ENCODE data around the gene SLC37A4.
"Not testable (repeated sequence)": the region's sequence is repeated elsewhere in the genome, so short reads cannot be mapped to it uniquely, and the experiment has no call there.

Gene SLC37A4

DNA sequence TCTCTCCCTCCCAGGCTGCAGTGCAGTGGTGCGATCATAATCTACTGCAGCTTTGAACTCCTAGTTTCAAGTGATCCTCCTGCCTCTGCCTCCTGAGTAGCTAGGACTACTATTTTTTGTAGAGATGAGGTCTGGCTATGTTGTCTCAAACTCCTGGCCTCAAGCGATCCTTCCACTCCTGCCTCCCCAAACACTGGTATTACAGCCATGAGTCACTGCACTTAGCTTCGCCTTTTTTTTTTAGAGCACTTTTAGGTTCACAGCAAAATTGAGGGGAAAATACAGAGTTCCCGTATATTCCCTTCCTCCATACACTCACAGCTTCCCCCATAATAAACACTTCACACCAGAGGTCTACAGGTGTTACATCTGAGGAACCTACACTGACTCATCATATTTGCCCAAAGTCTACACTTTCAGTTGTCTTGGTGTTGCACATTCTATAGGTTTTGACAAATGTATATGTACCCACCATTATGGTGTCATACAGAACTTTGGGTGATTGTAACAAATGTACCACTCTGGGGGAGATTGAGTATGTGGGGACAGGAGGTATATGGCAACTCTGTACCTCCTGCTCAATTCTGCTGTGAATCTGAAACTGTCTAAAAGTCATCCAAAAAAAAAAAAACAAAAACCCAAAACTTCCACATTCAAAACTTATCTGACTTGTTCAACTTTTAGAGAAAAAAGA is 11.3 kb upstream of the SLC37A4 start:
- DNase-seq (ENCODE audit: low read depth) = no peak

DNA sequence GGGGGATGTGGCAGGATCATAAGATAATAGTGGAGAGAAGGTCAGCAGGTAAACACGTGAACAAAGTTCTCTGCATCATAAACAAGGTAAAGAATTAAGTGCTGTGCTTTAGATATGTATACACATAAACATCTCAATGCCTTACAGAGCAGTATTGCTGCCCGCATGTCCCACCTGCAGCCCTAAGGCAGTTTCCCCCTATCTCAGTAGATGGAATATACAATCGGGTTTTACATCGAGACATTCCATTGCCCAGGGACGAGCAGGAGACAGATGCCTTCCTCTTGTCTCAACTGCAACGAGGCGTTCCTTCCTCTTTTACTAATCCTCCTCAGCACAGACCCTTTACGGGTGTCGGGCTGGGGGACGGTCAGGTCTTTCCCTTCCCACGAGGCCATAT is 8.8 kb upstream of the SLC37A4 start:
- not testable (repeated sequence) for DNase-seq (ENCODE audit: low read depth)

DNA sequence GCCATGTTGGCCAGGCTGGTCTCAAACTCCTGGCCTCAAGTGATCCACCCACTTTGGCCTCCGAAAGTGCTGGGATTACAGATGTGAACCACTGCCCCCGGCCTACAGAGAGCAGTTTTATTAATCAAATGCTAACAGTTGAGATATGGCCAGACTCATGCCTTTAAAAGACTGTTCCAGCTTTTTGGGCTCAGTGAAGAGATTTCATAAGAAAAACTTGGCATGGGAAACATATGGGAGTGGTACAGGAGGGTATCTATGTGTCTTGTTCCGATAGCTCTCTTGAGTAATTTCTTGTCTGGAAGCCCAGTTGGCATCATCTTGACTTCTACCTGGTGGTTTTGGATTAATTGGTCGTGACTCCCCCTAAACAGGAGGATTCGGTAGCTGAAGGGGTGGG is 8.2 kb upstream of the SLC37A4 start:
- no peak for DNase-seq (ENCODE audit: low read depth)

DNA sequence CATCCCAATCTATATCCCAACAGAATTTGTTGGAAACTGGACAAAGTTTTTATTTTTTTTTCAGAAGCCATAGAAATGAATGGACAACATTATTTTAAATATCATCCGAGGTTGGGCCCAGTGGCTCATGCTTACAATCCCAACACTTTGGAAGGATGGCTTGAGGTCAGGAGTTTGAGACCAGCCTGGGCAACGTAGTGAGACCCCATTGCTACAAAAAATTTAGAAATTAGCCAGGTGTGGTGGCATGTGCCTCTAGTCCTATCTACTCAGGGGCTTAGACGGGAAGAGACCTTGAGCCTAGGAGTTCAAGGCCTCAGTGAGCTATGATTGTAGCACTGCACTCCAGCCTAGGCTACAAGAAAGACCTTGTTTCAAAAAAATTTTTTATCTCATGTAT is 4.1 kb upstream of the SLC37A4 start:
- no peak for DNase-seq (ENCODE audit: low read depth)

DNA sequence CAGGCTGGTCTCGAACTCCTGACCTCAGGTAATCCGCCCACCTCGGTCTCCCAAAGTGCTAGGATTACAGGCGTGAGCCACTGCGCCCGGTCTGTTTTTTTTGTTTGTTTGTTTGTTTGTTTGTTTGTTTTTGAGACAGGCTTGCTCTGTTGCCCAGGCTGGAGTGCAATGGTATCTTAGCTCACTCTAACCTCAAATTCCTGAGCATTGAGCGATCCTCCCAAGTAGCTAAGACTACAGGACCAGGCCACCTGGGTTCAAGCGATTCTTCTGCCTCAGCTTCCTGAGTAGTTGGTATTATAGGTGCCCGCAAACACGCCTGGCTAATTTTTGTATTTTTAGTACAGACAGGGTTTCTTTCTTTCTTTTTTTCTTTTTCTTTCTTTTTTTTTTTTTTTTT is 2.7 kb upstream of the SLC37A4 start:
- peak; percentile 40 for DNase-seq (ENCODE audit: low read depth)

DNA sequence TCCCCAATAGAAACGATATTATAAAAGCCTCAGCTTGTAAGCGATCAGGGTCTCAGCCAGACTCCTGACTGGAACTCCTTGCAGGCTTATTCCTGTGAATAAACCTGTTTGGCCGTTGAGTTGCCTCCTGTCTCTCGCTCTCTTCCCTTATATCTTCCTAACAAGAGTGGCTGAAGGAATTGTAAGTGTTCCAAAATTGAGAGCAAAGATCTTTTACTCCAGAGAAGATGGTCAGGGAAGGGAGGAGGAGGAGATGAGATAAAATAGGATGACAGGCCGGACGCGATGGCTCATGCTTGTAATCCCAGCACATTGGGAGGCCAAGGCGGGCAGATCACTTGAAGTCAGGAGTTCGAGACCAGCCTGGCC is 1.2 kb upstream of the SLC37A4 start:
- no peak for DNase-seq (ENCODE audit: low read depth)

DNA sequence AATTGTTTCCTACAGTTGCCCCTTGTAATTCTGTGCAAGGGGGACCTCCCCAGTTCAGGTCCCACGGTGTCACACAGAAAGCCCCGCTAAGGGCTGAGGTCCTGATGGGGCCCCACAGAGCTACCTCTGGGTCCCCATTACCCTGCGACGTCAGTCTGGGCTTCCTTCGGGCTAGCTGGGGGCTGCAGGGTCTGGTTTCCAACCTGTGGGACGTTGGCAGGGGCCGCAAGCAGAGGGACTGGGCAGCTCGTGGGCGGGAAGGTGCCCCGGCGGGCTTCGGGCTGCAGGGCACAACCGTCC is 698 bp downstream of the SLC37A4 start:
- DNase-seq (ENCODE audit: low read depth) = no peak

DNA sequence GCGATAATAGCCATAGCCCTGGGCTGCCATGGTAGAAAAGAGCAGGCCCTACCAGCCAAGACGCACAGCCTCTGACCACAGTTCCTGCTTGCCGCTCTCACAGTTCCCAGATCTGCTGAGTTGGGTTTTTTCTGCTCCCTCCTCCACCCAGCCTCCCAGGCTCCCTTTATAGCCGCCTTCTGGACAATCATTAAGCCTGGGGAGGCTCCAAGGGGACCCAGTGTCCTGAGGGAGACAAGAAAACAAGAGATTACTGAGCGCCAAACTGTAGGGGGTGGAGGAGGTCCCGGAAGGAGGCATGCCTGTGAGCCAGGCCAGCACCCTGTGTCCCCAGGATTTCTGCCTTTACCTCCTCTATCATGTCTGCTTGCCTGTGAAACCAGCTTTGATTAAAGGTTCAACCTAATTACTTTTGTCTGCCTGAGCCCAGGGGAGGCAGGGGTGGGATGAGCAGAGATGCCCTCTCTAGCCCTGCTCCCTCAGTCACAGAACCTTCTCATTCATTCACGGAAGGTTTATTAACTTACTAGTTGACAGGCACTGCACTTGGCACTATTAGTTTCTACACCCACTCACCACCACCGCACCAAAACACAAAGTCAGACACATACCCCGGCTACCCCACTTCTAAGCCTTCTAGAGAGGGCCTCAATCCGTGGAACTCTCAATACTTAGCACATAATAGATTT is 1.2 kb downstream of the SLC37A4 start:
- DNase-seq (ENCODE audit: low read depth) = no peak

DNA sequence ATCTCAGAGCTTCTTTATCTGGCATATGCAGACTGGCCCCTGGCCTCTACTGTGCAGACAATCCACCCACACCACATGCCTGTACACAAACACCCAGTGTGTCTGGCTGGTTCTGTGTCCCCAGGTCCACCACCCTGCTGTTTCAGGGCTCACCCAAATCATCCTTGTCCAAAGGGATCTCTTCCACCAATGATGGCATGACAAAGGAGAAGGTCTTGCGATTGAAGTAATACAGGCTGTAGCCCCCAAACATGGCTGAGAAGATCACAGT is 1.7 kb downstream of the SLC37A4 start:
- no peak for DNase-seq (ENCODE audit: low read depth)

DNA sequence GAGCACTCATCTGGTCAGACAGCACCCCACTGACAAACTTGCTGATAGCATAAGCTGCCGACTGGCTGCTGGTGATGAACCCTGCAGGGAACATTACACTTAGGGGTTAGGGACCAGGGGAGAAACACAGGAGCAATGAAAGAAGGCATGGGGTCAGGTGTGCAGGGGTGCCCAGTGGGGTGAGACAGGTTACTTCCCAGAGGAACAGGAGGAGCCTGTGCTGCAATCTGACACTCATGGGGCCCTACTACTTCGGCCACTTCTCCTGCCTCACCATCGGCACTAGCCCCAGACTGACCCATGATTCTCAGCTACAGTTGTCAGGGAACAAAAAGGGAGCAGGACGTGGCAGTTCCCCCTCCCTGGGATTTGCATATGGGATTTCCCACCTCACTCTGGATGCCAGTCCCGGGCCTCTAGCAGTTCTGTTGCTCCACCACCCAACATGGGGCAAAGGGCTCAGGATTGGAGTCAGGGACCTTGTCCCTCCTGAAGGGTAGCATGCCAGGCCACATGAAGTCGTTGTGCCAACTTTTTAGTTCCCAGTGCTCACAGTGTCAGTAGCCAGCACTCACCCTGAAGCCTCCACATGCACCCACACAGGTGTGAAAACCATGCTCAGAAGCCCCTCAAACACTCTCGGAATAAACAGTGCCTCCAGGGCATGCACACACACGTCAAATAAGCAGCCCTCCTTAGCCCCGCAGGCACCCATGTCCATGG is 2.2 kb downstream of the SLC37A4 start:
- no peak for DNase-seq (ENCODE audit: low read depth)

DNA sequence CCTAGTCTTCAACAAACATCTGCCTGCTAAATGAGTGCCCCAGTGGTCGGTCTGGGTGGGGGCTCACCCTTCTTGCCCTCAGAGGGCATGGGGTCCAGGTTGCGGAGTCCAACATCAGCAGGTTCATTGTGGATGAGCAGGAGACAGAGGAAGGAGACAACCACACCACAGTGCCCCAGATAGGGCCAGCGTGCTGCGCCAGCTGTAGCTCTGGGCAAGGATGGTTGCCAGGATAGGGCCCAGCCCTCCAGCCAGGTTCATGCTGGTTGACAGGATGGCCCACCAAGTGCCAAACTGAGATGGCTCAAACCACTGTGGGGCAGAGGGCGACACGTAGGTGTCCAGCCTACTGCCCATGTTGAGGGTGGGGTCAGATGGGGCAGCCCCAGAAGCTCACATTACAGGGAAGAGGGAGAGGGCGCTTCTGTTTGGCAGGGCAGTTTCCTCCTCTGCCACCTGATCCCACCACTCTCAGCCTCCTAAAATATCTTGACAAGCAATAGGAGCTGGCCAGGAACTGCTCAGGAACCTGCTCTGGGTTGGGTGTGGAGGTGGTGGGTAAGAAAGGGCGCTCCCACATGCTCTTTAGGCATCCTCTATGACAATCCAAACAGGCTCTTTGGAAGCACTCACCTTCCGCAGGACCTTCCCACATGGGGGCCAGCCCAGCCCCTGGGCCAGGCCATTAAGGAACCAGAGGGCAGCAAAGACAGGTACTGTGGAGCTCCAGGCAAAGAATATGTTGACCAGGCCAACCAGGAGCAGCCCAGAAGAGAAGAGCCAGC is 2.9 kb downstream of the SLC37A4 start:
- no peak for DNase-seq (ENCODE audit: low read depth)

DNA sequence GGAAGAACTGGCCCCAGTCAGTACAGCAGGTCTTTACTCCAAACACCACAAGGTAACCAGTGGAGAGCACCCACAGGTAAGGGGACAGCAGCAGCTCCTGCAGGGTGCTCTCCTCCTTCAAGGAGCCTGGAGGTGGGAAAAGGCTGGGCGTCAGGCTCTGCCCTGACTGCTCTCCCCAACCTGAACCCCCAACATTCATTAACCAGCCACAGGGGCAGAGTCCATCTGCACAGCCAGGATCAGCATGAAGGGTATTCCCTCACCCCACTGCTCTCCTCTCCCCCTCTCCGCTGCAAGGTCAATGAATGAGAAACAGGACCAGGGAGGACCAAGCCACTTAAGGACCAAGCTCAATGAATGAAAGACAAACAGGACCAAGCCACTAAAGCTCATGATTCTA is 3.7 kb downstream of the SLC37A4 start:
- DNase-seq (ENCODE audit: low read depth) = no peak

DNA sequence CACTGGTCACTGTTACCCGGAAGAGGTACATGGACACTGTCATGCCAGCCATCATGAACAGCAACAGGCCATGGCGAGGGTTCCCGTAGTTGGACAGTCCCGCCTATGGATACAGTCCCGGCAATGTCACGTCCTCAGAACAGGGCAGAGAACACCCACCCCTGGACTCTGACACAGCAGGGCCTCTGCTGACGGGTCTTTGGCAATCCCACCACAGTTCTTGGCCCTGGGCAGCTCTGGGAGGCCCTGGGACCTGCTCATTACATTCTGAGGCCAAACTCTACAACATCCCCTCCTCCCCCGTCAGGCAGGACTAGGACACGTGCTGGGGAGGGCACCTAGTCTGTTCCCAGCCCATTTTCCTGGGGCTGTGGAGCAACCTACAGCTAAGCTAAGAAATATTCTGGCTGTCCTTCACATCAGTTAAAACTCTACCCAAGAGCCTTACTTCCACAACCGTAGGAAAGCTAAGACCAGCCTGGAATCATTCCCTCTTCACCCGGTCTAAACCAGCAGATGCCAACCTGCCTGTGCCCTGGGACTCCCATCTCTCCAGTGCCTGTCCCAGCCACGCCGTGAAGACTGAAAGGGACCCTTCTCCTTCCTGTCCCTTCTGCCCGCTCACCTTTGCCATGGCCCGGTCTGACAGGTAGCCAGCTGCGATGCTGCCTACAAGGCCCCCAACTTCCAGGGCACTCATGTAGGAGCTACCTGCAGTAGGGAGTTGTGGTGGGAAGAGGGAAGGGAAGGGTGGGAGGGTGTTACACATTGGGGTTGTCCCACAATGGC is 4.5 kb downstream of the SLC37A4 start:
- no peak for DNase-seq (ENCODE audit: low read depth)

DNA sequence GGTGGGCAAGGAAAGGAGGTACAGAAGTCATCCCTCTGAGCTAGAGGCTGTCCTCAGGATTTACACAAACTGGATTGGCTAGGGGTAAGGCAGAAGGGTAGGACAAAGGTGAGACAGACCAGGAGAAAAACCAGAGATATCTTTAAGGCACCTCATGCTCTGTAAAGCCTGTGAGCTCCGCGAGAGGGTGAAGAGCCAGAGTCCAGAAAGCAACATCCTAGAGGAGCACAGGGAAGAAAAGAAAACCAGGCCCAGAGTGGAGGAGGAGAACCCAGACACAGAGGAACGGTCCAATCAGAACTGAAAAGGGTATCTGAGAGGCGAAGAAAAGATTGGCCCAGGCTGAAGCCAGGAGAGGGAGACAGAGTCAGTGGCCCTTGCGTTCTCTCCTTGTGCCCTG is 5.1 kb downstream of the SLC37A4 start:
- DNase-seq (ENCODE audit: low read depth) = no peak

DNA sequence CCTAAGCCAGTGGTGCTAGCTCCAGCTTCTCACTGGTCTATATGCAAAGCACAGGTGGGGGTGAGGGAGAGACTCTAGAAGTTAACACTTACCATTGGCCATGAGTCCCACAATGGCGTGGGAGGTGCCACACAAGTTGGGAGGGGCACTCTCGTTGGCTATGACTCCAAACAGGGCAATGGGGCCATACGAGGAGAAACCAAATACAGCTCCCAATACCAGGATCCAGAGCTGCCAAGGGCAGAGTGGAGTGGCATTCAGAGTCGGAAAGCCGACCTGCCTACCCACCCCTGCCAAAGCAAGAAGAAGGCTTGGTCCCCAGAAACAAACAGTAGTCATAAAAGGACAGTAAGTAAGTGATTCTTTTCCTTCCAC is 5.6 kb downstream of the SLC37A4 start:
- DNase-seq (ENCODE audit: low read depth) = no peak

DNA sequence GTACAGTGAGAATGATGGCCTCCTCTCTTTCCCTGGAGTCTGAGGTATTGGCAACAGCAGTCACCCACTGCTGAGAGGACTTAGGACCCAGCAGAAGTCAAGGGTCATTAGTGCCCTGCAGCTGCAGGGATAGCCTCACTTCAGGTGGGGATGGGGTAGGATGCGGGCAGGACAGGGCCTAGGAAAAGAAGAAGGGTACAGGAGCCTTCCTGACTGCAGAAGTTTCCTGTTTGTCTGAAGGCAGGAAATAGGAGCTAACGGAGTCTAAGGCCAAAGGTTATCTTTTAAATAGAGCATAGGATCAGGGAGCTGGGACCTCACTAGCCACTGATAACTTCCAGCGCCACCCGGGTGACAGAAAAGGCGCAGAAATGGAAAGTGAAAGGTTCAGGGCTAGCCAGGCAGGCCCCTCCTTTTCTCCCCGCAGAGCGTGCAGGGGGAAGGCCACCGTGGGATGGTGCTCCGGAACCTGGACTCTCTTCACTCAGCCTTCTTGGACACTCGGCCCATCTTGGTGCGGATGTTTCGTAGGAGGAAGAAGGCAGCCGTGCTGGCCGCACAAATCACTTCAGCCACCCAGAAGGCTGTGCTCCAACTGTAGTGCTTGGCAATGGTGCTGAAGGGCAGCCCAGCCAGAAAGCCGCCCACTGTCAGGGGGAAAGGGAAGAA is 6.1 kb downstream of the SLC37A4 start:
- no peak for DNase-seq (ENCODE audit: low read depth)

DNA sequence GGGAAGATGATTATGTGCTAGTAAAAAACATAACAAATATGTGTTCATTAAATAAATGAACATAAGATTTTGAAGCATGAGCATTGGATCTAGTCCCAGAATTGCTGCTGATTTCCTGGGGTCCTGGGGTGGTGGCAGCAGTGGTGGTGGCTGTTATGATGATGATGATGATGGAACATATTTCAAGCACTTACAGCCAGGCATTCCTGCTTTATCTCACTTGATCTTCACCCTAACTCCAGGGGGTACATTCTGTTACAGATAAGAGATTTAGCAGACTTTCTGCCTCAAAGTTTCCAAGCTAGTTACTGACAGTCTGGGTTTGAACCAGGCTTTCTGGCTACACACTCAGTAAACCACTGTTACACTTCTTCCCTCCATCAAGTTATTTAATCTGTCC is 6.9 kb downstream of the SLC37A4 start:
- no peak for DNase-seq (ENCODE audit: low read depth)

DNA sequence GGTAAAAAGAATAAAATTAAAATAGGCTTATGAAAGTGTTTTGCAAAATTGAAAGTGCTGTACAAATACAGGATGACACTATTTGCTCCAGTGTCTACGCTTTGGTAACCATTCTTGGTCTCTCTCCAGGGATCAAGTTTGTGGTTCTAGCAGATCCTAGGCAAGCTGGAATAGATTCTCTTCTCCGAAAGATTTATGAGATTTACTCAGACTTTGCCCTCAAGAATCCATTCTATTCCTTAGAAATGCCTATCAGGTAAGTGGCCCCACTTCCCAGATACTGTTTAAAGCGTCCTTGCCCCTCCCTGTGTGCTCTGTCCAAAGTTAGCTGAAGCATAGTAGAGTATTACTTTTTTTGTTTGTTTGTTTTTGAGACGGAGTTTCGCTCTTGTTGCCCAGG is 9.0 kb downstream of the SLC37A4 start:
- no peak for DNase-seq (ENCODE audit: low read depth)

DNA sequence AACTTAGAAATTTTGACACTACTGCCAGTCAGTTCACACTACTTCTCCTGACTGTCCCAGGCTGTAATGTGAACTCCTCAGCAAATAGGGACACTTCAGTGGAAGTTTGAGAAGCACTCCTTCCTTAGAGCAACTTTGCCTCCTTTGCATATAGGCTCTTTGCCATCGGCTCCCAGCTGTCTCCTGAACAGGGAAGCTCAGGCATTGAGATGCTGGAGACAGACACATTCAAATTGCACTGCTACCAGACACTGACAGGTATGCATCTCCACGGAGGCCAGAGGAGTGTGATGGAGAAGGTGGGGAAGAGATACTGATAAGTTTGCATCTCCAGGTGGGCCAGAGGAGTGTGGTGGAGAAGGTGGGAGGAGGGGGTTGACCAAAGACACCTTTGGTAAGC is 10.7 kb downstream of the SLC37A4 start:
- DNase-seq (ENCODE audit: low read depth) = no peak

DNA sequence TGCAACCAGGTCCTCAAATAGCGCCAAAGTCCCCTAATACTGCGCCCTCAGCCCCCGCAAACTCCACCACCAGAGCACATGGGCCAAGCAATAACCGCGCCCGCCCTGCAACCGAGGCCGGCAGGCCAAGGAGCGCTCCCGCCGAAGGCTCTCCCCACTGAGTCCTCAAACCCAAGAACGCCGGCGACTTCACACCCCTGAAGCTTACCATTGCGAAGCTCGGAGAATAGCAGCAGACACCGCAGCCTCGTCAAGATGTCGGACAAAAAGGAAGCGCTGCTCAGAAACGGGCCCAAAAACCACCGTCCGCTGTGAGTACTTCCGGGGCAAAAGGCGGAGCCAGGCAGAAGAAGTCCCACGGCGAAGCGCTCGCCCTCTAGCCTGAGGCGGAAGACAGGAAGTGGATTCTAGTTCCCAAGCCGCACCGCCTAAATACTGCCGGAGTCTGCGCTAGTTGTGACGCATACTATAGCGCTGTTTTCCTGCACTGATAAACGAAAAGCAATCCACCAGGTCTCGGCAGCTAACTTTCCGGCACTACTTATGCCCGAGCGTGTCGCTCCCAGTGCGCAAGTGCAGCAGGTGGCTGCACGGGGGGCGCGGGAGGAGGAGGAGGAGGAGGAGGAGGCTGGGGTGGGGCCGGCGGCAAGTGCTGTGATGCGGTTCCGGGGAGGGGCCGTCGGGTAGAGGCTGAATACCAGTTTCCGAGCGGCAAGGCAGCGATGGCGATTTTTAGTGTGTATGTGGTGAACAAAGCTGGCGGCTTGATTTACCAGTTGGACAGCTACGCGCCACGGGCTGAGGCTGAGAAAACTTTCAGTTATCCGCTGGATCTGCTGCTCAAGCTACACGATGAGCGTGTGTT is 12.4 kb downstream of the SLC37A4 start, which contains the start of the genes RPS25 and TRAPPC4:
TSS of gene RPS25 (minus strand) at position 270 of the 865 bp plus-strand sequence. CDS start at position 211, 59 bp downstream.
TSS of gene TRAPPC4 (plus strand) at position 693 of the 865 bp plus-strand sequence. CDS start at position 723, 30 bp downstream.
- DNase-seq (ENCODE audit: low read depth) = peak; percentile 97

Measured in ELR (cell line).